Measurements from ENCODE around the gene SGMS2.

SGMS2 gene

GRCh38 chr4:107950746-107951540, 126.2 kb downstream of the SGMS2 start:
- CTCF ChIA-PET = no interaction called here
- no peak for DNase-seq (ENCODE audit: extremely low spot score)
- no peak for TF ChIP-seq CTCF (IDR thresholded peaks at IDR 0.05; ENCODE audit: control extremely low read depth, extremely low read depth, low read depth, missing control alignments)
- POLR2A ChIA-PET = no interaction called here

GRCh38 chr4:107951551-107951950, 126.8 kb downstream of the SGMS2 start:
- CTCF ChIA-PET = no interaction called here
- POLR2A ChIA-PET = no interaction called here
- no peak for DNase-seq (ENCODE audit: extremely low spot score)
- no peak for TF ChIP-seq CTCF (IDR thresholded peaks at IDR 0.05; ENCODE audit: control extremely low read depth, extremely low read depth, low read depth, missing control alignments)

GRCh38 chr4:107956011-107956410, 131.3 kb downstream of the SGMS2 start:
- no peak for DNase-seq (ENCODE audit: extremely low spot score)
- TF ChIP-seq CTCF (IDR thresholded peaks at IDR 0.05; ENCODE audit: control extremely low read depth, extremely low read depth, low read depth, missing control alignments) = no peak
- POLR2A ChIA-PET = no interaction called here
- CTCF ChIA-PET = no interaction called here
